Measurements from ENCODE around the gene CCNK.

CCNK gene

DNA sequence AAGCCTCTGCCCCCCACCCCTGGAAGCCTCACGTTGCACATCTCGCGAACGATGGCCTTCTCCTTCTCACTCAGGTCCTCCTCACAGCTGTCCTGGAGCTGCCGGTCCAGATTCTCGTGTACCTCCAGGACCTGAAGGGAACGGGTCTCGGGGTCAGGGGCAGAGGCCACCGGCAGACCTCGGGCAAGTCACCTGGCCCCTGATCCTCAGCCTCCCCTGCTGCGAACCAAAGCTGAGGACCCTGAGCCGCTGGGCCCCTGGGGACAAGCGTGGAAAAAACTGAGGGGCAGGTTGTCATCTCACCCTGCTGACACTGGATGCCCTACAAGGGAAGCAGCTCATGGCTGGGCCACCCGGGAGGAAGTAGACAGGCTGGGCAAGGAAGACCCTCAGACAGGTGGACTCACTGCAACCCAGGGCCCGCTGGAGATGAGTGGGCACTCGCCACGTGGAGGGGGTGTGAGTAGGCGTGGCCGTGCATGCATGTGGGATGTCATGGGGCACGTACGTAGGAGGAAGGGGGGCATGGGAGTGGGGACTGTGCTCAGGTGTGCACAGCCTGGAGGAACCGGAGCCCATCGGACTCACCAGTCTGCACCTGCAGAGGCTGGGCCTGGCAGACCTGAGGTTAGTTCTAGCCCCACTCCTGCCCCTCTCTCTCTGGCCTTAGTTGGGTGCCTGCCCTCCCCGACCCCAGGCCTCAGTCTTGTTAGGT lies 35.1 kb downstream of the CCNK start:
- TF ChIP-seq CTCF (IDR thresholded peaks at IDR 0.05; ENCODE audit: extremely low read depth, insufficient read depth, missing control alignments), result no peak
- DNase-seq (ENCODE audit: low spot score), result no peak
- in situ Hi-C loops (cut with MboI; ENCODE audit: low pct_unique_long_range_greater_than_20kb, low sequenced_read_pairs, unreplicated experiment), result no loop called here

GRCh38 chr14:99516871-99517642 lies 35.8 kb downstream of the CCNK start:
- no peak for DNase-seq (ENCODE audit: low spot score)
- in situ Hi-C loops (cut with MboI; ENCODE audit: low pct_unique_long_range_greater_than_20kb, low sequenced_read_pairs, unreplicated experiment), result no loop called here
- no peak for TF ChIP-seq CTCF (IDR thresholded peaks at IDR 0.05; ENCODE audit: extremely low read depth, insufficient read depth, missing control alignments)

GRCh38 chr14:99517643-99518381 lies 36.6 kb downstream of the CCNK start:
- TF ChIP-seq CTCF (IDR thresholded peaks at IDR 0.05; ENCODE audit: extremely low read depth, insufficient read depth, missing control alignments), result no peak
- DNase-seq (ENCODE audit: low spot score), result no peak
- in situ Hi-C loops (cut with MboI; ENCODE audit: low pct_unique_long_range_greater_than_20kb, low sequenced_read_pairs, unreplicated experiment), result no loop called here

DNA sequence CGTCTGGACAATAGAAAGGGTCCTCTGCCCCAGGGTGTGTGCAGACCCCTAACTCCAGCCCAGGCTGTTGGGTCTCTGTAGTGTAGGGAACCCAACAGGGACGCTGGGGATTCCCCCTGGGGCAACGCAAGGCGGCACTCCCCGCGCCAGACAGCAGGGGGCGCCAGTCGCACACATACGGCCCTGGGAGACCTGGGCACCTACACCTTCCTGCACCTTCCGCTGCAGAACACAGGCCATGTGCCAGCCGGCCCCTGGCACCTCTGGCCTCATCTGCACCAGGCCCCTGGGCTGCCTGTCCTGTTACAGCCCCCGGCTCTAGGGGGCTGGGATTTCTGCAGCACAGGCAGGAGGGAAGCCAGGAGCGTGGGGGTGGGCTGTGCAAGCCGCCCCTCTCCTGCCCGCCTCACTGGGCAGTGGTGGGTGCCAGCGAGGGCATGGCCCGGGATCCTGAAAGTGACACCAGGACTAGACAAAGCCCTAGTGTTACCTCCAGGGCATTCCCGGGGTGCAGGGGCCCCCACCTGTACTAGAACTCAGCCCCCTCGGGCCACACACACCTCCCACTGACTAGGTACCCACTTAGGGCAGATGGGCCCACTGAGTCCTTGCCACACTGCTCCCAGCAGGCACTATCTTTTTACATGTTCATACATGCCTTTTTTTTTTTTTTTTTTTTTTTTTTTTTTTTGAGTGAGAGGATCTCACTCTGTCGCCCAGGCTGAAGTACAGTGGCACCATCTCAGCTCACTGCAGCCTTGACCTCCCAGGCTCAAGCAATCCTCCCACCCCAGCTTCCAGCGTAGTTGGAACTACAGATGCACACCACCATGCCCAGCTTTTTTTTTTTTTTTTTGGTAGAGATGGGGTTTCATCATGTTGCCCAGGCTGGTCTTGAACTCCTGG lies 37.5 kb downstream of the CCNK start:
- peak; percentile 91 for DNase-seq (ENCODE audit: low spot score)
- peak; percentile 99 for TF ChIP-seq CTCF (IDR thresholded peaks at IDR 0.05; ENCODE audit: extremely low read depth, insufficient read depth, missing control alignments)
- in situ Hi-C loops (cut with MboI; ENCODE audit: low pct_unique_long_range_greater_than_20kb, low sequenced_read_pairs, unreplicated experiment), result no loop called here

GRCh38 chr14:99519347-99519881 lies 38.2 kb downstream of the CCNK start:
- in situ Hi-C loops (cut with MboI; ENCODE audit: low pct_unique_long_range_greater_than_20kb, low sequenced_read_pairs, unreplicated experiment), result no loop called here
- DNase-seq (ENCODE audit: low spot score), result no peak
- no peak for TF ChIP-seq CTCF (IDR thresholded peaks at IDR 0.05; ENCODE audit: extremely low read depth, insufficient read depth, missing control alignments)

Data from GM13977 (cell line).